Midbrain (tissue), 1 donor: ENCODE results near the gene NR2F1-AS1.
"Not testable (repeated sequence)": the region's sequence is repeated elsewhere in the genome, so short reads cannot be mapped to it uniquely, and the experiment has no call there.

ENCODE experiments used
- DNase-seq: peaks from one replicate; lab custom pipeline; 2025; lab: John Stamatoyannopoulos, UW

NR2F1-AS1 gene

GRCh38 chr5:93576994-93577853 is 3.8 kb downstream of the NR2F1-AS1 start:
- no peak for DNase-seq

DNA sequence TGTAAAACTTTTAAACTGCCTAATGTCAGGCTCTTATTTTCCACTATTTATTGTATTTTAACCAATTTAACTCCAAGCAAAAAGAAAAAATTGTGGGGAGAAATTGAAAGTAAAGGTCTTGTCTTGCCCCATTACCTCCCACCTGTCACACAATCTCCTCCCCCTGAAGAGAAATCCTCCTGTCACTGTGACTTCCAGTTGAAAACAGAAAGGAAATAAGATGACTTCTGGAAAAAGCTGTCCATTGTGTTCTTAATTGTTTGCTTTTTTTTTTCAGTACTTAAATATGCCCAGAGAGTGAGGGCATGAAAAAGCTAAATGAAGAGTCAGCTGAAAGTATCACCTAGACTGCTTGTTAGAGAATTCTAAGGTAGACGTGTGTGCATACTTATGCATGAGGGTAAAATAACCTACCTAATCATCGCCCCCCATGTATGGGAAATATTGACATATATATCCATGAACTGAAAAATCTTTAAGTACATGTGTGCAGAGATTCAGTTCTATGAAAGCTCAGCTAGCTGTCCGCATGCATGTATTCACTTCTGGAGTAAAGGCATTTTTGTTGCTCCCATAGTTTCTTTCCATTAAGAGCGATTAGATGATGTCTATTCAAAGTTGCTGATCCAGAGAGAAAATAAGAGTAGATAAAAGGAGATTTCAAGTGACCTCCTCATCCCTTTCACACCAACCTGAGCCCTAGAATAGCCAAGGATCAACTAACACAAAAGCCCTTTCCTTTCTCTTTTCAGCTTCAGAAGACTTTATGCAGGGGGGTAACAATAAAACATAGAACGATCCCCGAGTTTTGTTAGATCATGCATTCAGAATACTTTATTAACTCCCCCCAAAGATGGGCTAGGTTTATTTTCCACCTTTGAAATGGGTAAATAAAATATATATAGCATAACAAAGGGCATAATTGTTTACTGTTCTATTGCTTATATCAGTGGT is 5.3 kb downstream of the NR2F1-AS1 start:
- no peak for DNase-seq

DNA sequence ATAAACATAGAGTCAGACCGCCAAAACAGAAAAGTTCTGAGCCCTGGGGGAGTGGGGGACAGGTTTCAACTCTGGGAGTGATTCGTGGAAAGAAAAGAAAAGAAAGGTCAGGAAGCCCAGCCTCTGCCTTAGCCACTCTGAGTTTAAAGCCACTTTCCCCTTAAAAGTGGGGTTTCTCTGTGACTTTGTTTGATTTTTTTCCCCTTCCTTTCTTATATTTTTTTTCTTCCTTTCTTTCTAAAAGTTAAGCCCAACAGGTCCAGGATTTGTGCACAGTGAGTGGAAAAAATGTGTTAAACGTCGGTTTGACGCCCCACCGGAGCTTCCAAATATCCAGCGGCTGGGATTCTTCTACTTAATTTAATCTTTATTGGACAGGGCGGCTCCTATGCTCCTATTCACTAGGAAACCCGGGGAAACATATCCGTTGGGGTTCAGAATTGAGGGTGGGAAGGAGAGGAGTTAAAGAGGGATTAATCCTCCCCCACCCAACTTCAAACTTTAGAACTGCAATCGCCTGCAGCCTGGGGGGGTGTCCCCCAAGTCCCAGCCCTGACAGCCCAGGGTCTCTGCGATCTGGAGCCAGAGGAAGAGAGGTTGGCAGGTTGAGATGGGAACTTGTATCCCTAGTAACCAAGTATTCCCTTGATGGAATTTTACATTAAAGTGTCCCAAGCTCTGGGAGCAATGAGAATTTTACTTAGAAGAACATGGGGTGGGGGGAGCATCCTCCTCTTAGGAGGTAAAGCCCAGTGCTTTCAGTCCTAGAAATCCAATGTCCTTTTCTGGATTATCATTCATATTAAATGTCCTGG is 6.3 kb downstream of the NR2F1-AS1 start:
- no peak for DNase-seq

GRCh38 chr5:93573354-93574351 is 7.4 kb downstream of the NR2F1-AS1 start:
- no peak for DNase-seq

DNA sequence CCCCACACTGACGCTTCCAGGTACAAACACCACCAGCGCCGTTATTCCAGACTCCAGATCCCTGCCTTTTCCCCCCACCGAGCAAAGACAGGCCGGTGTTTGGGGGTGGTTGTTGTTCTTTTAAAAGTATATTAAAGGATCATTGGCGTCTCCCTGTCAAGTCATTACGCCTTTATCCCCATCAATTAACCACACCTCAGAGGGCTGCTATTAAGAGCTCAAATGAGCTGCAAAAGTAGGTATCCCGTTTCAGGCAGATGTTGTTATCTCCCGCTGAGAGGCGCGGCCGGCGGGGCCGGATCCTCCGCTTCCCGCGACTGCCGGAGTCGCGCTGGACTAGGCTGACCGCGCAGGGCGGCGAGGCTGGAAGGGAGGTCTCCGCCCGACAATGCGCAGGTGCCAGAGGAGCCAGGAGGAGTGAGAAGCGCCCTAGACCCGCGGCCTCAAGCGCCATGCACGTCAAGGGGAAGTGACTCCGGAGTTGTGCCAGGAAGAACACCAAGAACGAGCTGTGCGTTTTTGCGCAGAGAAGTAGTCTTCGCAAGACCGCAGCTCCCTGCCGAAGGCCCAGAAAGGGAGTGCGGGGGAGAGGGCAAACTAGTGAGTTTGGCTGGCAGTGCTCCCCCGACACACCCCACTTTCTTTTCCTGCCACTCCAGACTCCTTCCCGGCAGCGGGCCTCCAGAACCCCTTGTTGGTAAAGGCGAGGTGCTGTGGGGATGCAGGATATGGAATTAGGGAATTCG is 8.2 kb downstream of the NR2F1-AS1 start:
- no peak for DNase-seq

- DNase-seq, result no peak
Observed at GRCh38 chr5:93572101-93572607, 8.9 kb downstream of the NR2F1-AS1 start.

DNA sequence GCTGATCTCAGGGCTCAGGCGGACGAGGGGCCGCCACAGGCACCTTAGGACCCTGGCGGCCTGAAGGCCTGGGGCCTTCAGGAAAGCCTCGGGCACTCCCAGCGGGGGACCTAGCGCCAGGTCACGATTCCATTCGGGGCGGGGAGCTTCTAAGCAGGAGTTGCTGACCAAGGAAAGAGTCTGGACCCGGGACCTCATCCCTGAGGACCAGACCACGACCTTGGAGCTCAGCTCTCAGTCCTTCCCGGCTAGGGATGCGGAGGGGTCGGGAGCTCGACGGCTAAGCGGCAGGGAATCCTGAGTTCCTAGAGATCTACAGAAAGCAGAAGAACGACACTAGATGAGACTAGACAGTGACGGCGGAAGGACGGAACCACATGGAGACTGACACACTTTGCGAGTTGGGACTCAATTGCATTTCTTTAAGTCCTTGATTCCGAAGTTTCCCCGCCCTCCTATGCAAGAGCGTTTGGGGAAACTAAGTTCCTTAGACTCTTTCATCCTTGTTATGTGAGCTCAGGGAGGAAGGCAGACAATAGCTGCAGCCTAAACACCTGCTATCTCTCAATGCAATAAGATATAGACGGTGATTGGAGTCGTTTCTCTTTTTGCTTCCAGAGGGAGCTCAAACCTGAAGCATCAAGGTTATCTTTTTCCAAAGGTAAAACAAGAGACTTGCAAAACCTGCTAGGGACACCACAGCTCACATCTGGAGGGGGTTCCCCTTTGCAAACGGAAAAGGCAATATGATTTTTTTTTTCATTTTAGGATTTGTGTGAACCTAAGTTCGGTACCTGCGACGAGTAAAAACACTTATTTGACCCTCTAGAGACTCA is 9.7 kb downstream of the NR2F1-AS1 start:
- DNase-seq, result no peak

GRCh38 chr5:93570294-93571113 is 10.5 kb downstream of the NR2F1-AS1 start:
- DNase-seq, result no peak

DNA sequence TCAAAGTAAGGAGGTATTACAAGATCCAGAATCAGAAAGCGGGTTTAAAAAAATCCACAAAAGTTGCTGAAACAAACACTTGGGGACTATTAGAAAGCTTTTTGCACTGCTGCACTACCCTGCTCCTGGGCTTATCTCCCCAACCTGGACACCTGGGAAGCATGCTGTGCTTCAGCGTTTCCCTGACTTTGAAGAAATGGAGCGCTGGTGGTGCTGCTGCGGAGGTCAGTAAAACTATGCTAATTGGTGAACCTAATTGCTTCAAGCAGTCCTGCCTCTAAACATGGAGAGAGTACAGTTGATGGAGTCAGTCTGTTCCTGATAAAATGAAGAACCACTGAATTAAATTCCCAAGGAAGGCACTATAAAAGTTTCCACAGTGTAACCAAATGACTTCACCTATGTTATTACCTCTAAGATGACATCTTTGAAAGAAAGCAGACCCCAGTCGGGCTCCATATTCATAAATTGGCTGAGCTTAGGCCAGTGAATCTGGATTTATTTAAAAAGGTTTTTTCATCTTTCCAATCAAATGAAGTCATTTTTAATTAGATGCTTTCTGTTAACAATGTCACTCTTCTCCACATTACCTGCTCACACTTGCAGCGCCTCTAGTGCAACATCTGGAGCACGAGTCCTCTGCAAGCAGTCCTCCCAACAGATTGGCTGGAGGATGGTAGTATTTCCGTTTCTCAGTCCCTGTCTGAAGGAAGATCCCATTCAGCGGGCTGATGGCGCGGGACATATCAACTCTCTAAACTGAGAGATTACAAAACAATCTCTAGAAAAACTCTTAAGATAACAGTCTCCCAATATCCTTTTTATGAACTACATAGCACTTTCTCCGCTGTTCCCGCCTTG is 11.5 kb downstream of the NR2F1-AS1 start:
- no peak for DNase-seq

DNA sequence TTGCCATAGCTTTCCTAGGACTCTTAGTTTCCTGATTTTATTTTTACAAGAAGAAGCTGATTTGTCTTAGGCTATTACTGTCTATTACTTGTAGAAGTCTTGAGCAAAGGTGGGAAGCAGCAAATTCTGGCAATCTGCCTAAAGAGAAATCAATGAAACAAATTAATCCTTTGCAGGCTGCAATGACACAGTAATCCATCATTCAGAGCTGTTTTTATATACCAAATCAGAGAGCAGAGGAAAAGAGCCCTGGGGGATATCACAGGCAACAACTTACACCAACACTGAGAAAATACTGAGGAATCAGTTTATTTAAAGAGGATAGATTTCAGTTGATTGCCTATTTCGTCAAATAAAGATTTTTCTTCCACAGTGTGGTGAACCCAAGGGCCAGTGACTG is 13.6 kb downstream of the NR2F1-AS1 start:
- DNase-seq, result no peak

- no peak for DNase-seq
Observed at GRCh38 chr5:93566091-93566490, 14.9 kb downstream of the NR2F1-AS1 start.

- DNase-seq, result no peak
Observed at GRCh38 chr5:93557021-93557604, 23.9 kb downstream of the NR2F1-AS1 start.

GRCh38 chr5:93549594-93549993 is 31.4 kb downstream of the NR2F1-AS1 start:
- DNase-seq, result not testable (repeated sequence)

DNA sequence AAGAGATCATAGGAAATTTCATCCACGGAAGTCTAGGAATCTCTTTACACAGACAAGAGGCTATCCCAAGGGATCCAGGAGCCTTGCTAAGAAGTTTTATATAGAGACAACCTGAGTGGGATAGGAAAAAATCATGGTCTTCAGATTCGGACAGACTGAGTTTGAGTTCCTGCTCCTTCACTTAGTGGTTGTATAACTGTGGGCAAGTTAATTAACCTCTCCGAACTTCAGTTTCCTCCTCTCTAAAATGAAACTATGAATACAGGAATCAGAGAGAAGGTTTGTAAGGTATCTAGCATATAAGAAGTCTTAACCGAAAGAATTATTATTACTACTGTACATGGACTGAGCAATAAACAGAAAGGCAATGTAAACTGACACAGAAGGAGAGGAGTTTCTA is 35.1 kb downstream of the NR2F1-AS1 start:
- DNase-seq, result no peak

GRCh38 chr5:93532370-93532769 is 48.6 kb downstream of the NR2F1-AS1 start:
- peak; percentile 76 for DNase-seq

DNA sequence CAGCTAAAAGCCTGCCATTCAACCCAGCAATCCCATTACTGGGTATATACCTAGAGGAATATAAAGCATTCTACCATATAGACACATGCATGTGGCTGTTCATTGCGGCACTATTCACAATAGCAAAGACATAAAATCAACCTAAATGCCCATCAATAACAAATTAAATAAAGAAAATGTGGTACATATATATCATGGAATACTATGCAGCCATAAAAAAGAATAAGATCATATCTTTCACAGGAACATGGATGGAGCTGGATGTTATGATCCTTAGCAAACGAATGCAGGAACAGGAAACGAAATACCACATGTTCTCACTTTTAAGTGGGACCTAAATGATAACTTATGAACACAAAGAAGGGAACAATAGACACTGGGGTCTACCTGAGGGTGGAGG is 59.2 kb downstream of the NR2F1-AS1 start:
- DNase-seq, result not testable (repeated sequence)

GRCh38 chr5:93519740-93520139 is 61.3 kb downstream of the NR2F1-AS1 start:
- no peak for DNase-seq
